ENCODE results near the gene DPYSL4.
"Not testable (repeated sequence)": the region's sequence is repeated elsewhere in the genome, so short reads cannot be mapped to it uniquely, and the experiment has no call there.

Gene DPYSL4

DNA sequence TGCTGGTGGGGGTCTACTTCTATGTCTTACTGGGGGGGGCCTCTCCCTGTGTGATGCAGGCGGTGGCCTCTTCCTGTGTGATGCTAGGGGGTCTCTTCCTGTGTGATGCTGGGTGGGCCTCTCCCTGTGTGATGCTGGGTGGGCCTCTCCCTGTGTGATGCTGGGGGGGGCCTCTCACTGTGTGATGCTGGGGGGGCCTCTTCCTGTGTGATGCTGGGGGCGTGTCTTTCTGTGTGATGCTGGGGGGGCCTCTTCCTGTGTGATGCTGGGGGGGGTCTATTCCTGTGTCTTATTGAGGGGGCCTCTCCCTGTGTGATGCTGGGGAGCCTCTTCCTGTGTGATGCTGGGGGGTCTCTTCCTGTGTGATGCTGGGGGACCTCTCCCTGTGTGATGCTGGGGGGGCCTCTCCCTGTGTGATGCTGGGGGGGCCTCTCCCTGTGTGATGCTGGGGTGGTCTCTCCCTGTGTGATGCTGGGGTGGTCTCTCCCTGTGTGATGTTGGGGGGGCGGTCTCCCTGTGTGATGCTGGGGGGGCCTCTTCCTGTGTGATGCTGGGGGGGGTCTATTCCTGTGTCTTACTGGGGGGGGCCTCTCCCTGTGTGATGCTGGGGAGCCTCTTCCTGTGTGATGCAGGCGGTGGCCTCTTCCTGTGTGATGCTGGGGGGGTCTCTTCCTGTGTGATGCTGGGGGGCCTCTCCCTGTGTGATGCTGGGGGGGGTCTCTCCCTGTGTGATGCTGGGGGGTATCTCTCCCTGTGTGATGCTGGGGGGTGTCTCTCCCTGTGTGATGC, 25.7 kb upstream of the DPYSL4 start:
- not testable (repeated sequence) for H3K27me3 ChIP-seq (ENCODE audit: control insufficient read depth, insufficient read depth, low read length); H3K4me3 ChIP-seq (ENCODE audit: low read length); H3K9me3 ChIP-seq (ENCODE audit: control insufficient read depth, low read length); H3K9ac ChIP-seq (ENCODE audit: low read length); H3K36me3 ChIP-seq (ENCODE audit: control insufficient read depth, insufficient read depth, low read length)
- peaks cover 31% of the 10 kb centered on the region for H3K4me1 ChIP-seq (ENCODE audit: control insufficient read depth, insufficient read depth, low read length)

DNA sequence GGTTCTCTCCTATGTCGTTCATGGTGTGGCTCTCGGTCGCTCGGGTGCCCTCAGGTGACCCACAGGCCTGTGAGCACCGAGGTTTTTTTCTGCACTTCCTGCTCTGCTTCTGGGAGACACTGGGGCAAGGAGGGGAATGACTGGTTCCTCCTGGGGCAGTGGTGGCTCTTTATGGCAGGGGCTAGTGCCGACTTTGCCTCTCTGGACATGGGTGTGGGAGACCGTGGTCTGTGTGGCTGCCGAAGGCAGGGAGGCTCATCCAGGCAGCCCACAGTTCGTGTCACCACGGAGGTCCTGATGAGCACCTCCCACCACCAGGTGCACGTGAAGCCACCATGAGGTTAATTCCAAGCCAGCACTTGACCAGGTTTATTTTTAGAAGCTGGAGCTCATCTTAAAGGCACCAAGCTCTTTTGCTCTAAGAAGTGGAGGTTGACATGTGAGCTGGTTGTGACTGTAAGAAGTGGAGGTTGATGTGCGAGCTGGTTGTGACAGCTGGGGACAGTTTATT, 24.7 kb upstream of the DPYSL4 start:
- peaks cover 31% of the 10 kb centered on the region for H3K4me1 ChIP-seq (ENCODE audit: control insufficient read depth, insufficient read depth, low read length)
- H3K9ac ChIP-seq (ENCODE audit: low read length): no peak overlapping the region
- H3K36me3 ChIP-seq (ENCODE audit: control insufficient read depth, insufficient read depth, low read length): no peaks in the 10 kb centered on the region
- no peak overlapping the region for H3K4me3 ChIP-seq (ENCODE audit: low read length)
- H3K9me3 ChIP-seq (ENCODE audit: control insufficient read depth, low read length): no peaks in the 10 kb centered on the region
- no peaks in the 10 kb centered on the region for H3K27me3 ChIP-seq (ENCODE audit: control insufficient read depth, insufficient read depth, low read length)

DNA sequence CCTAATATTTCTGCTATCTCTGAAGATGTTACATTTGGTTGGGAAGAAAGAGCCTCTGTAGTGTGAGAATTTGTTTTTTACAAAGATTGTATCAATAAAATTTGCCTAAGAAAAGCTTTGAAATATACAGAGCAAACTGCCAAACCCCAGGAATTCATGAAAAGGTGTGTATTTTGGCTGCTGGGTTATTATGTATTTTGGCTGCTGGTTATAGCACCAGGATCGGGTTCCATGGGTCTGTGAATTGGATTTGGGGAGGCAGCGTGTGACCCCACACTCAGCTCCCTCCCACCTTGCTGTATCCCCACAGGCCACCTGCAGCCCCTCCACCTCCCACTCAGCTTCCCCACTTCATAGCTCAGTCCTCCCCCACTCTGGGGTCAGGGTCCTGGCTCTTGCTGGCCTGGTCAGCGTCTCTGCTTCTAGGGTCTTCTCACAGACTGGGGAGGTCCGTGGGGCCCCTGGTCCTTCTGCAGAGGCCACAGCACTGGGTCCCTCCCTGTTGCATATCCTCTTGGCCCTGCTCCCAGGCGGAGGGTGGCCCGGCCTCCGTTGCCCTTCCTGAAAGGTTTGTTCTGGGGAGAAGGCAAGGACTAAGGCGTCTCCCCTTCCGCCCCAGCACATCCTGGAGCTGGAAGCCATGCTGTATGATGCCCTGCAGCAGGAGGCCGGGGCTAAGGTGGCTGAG, 24.0 kb upstream of the DPYSL4 start:
- Histone ChIP-seq H3K36me3 (ENCODE audit: control insufficient read depth, insufficient read depth, low read length) (no peaks in the 10 kb centered on the region), H3K9me3 (ENCODE audit: control insufficient read depth, low read length) (no peaks in the 10 kb centered on the region), H3K4me3 (ENCODE audit: low read length) (no peak overlapping the region), H3K27me3 (ENCODE audit: control insufficient read depth, insufficient read depth, low read length) (no peaks in the 10 kb centered on the region), H3K4me1 (ENCODE audit: control insufficient read depth, insufficient read depth, low read length) (peaks cover 31% of the 10 kb centered on the region), H3K9ac (ENCODE audit: low read length) (no peak overlapping the region)

DNA sequence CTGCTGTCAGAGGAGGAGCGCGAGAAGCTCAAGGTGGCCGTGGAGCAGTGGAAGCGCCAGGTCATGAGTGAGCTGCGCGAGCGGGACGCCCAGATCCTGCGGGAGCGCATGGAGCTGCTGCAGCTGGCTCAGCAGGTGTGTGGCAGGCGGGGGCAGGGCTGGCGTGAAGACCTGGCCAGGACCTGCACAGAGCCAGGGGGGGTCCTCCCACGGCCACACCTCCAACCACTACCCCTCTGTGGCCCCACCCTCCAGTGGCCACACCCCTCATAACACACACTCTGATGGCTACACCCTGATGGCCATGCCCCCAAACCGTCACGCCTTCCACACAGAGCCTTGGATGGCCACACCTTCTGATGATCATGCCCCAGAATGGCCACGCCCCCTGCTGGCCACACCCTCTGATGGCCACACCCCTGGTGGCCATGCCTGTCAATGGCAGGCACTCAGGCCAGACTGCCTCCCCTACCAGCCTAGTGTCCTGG, 23.4 kb upstream of the DPYSL4 start:
- H3K27me3 ChIP-seq (ENCODE audit: control insufficient read depth, insufficient read depth, low read length): no peaks in the 10 kb centered on the region
- no peaks in the 10 kb centered on the region for H3K36me3 ChIP-seq (ENCODE audit: control insufficient read depth, insufficient read depth, low read length)
- H3K9ac ChIP-seq (ENCODE audit: low read length): no peak overlapping the region
- peaks cover 31% of the 10 kb centered on the region for H3K4me1 ChIP-seq (ENCODE audit: control insufficient read depth, insufficient read depth, low read length)
- H3K9me3 ChIP-seq (ENCODE audit: control insufficient read depth, low read length): no peaks in the 10 kb centered on the region
- no peak overlapping the region for H3K4me3 ChIP-seq (ENCODE audit: low read length)

DNA sequence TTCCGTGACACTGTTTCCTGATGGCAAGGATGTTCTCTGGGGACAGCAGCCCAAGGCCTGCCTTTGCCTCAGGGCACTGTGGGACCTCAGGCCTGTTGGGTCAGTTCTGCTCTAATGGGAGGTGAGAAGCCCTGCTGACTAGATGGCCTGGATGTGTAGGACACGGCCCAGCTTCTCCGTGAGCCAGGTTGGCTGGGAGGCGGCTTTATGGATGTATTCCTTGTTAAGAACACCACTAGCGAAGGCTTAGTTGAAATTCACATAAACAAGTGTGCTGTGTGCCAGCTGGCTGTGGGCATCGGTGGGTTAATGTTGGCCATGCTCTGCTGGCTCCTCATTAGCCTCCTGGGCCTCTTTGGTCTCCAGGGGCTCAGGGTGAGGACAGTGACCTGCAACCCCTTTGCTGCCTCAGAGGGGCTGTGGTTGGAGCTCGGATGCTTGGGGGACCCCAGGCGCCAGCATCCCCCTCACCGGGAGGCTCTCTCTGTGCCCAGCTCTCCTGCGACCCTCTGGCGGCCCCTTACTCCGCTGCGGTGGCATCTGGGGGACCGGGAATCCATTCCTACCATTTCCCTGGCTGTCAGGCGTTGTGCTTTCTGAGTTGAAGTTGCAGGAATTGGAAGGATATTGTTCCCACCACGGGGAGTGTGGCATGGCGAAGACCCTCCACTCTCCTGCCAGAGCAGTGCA, 22.8 kb upstream of the DPYSL4 start:
- Histone ChIP-seq H3K36me3 (ENCODE audit: control insufficient read depth, insufficient read depth, low read length) (no peaks in the 10 kb centered on the region), H3K27me3 (ENCODE audit: control insufficient read depth, insufficient read depth, low read length) (no peaks in the 10 kb centered on the region), H3K4me1 (ENCODE audit: control insufficient read depth, insufficient read depth, low read length) (peaks cover 31% of the 10 kb centered on the region), H3K9me3 (ENCODE audit: control insufficient read depth, low read length) (no peaks in the 10 kb centered on the region), H3K9ac (ENCODE audit: low read length) (no peak overlapping the region), H3K4me3 (ENCODE audit: low read length) (no peak overlapping the region)

DNA sequence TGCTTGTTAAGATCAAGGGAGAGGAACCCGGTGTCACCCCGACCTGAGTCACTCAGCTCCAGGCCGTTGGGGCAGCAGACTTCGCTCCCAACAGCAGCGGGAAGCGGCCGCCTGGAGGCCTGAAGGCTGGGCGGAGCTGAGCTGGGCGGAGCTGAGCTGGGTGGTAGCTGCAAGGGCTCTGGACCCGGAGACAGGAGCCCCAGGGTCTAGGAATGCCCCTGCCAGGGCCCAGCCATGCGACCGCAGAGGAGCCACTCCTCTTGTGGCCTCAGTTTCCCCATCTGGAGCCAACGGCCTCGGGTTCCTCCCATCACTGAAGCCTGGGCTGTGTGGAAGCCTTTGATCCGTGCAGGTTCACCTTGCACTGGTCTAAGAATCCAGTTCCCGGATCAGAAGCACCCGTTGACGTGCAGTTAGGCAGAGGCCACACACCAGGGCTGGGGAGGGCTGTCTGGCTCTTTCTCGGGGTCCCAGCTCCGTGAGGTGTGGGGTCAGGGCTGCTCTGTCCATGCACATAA, 21.9 kb upstream of the DPYSL4 start:
- no peaks in the 10 kb centered on the region for H3K36me3 ChIP-seq (ENCODE audit: control insufficient read depth, insufficient read depth, low read length)
- no peak overlapping the region for H3K4me3 ChIP-seq (ENCODE audit: low read length)
- H3K9me3 ChIP-seq (ENCODE audit: control insufficient read depth, low read length): no peaks in the 10 kb centered on the region
- H3K27me3 ChIP-seq (ENCODE audit: control insufficient read depth, insufficient read depth, low read length): no peaks in the 10 kb centered on the region
- peaks cover 31% of the 10 kb centered on the region for H3K4me1 ChIP-seq (ENCODE audit: control insufficient read depth, insufficient read depth, low read length)
- no peak overlapping the region for H3K9ac ChIP-seq (ENCODE audit: low read length)

DNA sequence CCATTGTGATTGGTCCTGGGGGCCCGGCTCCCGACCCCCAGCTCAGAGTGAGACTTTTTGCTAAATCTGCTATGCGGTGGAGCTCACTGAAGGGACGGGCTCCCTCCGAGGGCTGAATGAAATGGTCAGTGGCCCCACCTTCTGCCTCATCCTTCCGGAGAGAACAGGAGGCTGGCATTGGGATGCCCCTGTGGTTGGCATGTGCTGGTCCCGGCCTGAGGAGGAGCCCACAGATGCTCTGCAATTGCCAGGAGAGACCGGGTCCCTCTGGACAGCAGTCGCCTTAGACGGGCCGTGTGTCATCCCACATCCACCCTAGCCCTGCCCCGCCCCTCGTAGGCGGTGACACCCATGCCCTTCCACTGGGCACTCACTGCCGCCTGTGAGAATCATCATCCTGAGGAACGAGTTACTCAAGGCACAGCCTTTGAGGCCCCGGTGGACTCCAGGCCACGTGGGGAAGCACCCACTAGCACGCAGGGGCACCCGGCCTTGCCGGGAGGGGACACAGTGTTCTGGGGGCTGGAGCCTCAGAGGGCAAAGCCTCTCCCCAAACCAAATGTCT, 21.2 kb upstream of the DPYSL4 start:
- Histone ChIP-seq H3K9me3 (ENCODE audit: control insufficient read depth, low read length) (no peaks in the 10 kb centered on the region), H3K27me3 (ENCODE audit: control insufficient read depth, insufficient read depth, low read length) (no peaks in the 10 kb centered on the region), H3K4me1 (ENCODE audit: control insufficient read depth, insufficient read depth, low read length) (peaks cover 31% of the 10 kb centered on the region), H3K4me3 (ENCODE audit: low read length) (no peak overlapping the region), H3K9ac (ENCODE audit: low read length) (no peak overlapping the region), H3K36me3 (ENCODE audit: control insufficient read depth, insufficient read depth, low read length) (no peaks in the 10 kb centered on the region)

DNA sequence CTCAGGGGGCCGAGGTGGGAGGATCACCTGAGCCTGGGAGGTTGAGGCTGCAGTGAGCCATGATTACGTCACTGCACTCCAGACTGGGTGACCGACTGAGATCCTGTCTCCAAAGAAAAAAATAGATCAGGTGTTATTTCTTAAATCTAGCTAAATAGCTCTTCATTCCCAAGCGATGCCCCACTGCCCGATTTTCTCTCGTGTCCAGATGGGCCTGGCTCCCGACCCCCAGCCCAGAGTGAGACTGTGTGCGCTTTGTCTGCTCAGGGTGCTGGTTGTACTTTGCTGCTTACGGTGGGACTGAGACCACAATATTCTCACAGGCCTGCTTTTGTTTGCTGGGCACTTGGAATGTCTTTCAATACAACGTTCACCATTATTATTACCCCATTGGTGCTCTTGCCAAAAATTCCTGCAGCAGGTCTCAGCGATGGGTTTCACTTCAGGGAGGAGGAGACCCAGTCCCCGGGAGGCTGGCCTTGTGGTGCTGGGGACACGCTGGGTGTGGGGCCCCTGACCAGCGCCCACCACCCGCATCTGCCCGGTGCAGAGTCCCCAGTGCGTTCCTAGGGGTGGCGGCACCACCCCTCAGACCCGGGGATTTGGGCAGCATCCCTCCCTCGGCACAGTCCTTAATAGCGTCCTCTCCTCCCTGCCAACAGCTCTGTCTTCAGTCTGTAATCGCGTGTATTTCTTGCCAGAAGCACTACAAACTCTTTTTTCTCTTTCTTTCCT, 20.4 kb upstream of the DPYSL4 start:
- Histone ChIP-seq H3K9ac (ENCODE audit: low read length) (no peak overlapping the region), H3K4me3 (ENCODE audit: low read length) (no peak overlapping the region), H3K36me3 (ENCODE audit: control insufficient read depth, insufficient read depth, low read length) (no peaks in the 10 kb centered on the region), H3K4me1 (ENCODE audit: control insufficient read depth, insufficient read depth, low read length) (peaks cover 31% of the 10 kb centered on the region), H3K27me3 (ENCODE audit: control insufficient read depth, insufficient read depth, low read length) (no peaks in the 10 kb centered on the region), H3K9me3 (ENCODE audit: control insufficient read depth, low read length) (no peaks in the 10 kb centered on the region)

DNA sequence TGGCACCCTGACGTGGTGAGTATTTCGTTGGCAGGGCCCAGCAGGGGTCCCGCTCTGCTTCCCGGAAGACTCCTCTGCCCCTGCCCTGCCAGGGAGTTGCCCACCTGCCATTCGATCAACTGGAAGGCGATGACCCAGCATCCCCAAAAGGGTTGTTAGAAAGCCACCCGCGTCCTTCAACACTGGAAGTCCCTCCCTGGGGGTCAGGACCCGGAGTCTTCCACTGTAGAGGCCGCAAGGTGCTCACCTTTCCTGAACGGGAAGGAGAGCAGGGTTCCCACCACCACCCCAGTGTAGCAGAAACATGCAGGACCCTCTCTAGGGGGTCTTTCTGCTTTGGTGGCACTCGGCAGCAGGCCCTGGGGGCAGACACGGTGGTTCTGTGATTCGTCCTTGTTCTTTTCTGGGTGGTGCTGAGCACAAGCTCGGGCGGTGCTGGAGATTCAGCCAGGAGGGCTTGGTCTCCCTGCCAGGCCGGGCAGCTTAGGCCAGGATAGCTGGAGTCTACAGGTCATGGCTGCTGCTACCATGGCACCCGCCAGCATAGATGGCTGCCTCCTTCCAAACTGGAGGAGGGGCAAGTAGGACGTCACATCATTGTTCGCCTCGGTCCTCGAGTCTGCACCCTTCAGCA, 19.6 kb upstream of the DPYSL4 start:
- Histone ChIP-seq H3K9ac (ENCODE audit: low read length) (no peak overlapping the region), H3K36me3 (ENCODE audit: control insufficient read depth, insufficient read depth, low read length) (no peaks in the 10 kb centered on the region), H3K4me1 (ENCODE audit: control insufficient read depth, insufficient read depth, low read length) (peaks cover 29% of the 10 kb centered on the region), H3K9me3 (ENCODE audit: control insufficient read depth, low read length) (no peaks in the 10 kb centered on the region), H3K27me3 (ENCODE audit: control insufficient read depth, insufficient read depth, low read length) (no peaks in the 10 kb centered on the region), H3K4me3 (ENCODE audit: low read length) (no peak overlapping the region)

DNA sequence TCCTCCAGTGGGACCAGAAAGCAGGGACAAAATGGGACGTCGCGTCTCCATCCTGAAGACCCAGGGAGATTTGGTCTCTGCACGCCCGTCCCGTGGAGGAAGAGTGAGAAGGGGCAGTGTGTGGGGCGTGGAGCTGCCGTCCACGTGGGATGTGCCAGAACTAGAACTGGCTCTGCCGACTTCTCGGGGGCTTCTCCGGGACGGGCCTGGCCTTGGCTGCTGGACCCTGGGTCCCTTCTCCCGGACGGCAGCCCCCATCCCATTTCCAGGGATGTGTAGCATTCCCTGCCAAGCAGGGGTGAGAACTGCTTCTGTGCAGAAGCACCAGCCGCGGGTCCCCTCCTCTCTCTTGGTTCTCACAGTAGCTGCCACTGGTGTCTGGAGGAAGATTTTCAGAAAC, 18.8 kb upstream of the DPYSL4 start:
- H3K9me3 ChIP-seq (ENCODE audit: control insufficient read depth, low read length): no peaks in the 10 kb centered on the region
- H3K9ac ChIP-seq (ENCODE audit: low read length): no peak overlapping the region
- H3K27me3 ChIP-seq (ENCODE audit: control insufficient read depth, insufficient read depth, low read length): no peaks in the 10 kb centered on the region
- peaks cover 22% of the 10 kb centered on the region for H3K4me1 ChIP-seq (ENCODE audit: control insufficient read depth, insufficient read depth, low read length)
- H3K4me3 ChIP-seq (ENCODE audit: low read length): no peak overlapping the region
- no peaks in the 10 kb centered on the region for H3K36me3 ChIP-seq (ENCODE audit: control insufficient read depth, insufficient read depth, low read length)

DNA sequence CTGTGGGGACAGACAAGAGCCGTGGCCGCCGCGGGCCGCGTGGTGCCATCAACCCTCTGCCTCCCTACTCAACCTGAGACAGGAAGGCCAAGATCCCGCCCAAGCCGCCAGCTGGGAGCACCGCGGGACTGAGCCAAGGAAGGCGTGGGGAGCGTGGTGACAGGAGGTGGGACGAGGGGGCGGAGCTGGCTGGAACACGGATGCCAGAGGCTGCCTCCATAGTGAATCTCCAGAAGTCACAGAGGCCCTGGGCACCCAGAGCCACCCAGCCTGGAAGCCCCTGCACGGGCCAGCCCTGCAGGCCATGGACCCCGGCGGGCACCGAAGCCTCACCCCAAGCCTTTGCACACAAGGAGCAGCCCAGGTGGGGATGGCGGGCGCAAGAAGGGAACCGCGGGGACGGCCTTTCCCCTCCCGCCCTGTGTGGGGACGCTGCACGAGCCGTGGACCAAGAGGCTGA, 18.1 kb upstream of the DPYSL4 start:
- Histone ChIP-seq H3K9ac (ENCODE audit: low read length) (no peak overlapping the region), H3K36me3 (ENCODE audit: control insufficient read depth, insufficient read depth, low read length) (no peaks in the 10 kb centered on the region), H3K4me3 (ENCODE audit: low read length) (no peak overlapping the region), H3K27me3 (ENCODE audit: control insufficient read depth, insufficient read depth, low read length) (no peaks in the 10 kb centered on the region), H3K4me1 (ENCODE audit: control insufficient read depth, insufficient read depth, low read length) (peaks cover 16% of the 10 kb centered on the region), H3K9me3 (ENCODE audit: control insufficient read depth, low read length) (no peaks in the 10 kb centered on the region)
